Activated CD8-positive, alpha-beta memory T cell treated with anti-CD3 and anti-CD28 coated beads for 4 hours (primary cell): ENCODE results near the gene KLHL33.
A peak's percentile ranks its signal among the peaks of the same experiment; 100 is the strongest.

Experiments
- DNase-seq, 2 donors: peaks; one replicate each; pipeline ENCODE4 v3.0.0-alpha.2; 2020; ENCODE audit warnings: low read depth in 2 of 2

KLHL33 gene

DNA sequence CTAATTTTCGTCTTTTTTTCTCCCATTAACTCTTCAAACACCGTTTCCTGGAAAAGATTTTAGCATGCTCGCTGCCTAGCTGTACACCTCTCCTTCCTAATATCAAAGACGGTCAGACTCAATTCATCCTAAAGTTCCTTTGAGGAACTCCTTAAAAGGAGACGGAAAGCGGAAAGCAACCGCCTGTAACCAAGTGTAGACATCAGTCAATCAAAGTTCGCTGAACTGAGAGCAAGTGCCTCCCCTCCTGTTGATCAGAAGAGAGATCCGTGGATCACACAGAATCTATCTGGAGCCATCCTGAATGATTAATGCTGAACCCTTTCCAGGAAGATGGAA, 22.3 kb downstream of the KLHL33 start:
- no peak for DNase-seq

- peak; percentile 49 to 53 for DNase-seq
Observed at GRCh38 chr14:20412876-20413743, 22.9 kb downstream of the KLHL33 start, which contains the start of gene TEP1. TSS of gene TEP1 (minus strand) at chr14:20413501. CDS start at chr14:20408439, 5,062 bp downstream.

DNA sequence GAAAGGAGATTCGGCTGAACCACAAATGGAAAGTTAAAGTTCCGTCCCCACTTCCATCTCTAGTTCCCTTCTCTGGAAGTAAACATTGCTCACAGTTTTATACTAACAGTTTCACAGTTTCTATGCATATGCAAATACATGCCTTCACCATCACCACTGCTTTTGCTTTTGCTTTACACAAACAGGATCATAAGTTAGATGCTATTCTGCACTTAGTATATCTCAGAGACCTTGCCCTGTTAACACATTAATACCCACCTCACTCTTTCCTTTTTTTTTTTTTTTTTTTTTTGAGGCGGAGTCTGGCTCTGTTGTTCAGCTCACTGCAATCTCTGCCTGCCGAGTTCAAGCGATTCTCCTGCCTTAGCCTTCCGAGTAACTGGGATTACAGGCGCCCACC, 23.6 kb downstream of the KLHL33 start:
- DNase-seq = no peak

DNA sequence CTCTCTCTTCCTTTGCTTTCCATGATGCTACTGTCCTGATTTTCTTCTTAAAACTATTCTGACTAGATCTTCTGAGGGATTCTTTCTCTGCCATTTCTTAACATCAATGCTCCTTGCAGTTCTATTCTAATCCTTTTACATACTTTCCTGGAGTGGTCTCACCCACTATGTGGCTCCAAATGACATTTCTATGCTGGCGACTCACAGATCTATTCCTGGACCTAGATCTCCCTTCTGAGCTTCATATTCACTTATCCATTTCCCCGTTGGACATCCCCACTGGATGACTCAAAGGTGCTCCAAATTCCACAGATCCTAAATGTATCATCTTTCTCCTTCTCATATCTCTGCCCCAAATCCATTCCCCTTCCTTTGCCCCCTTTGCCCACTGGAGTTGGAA, 26.7 kb downstream of the KLHL33 start:
- DNase-seq = no peak

GRCh38 chr14:20403521-20403920, 32.4 kb downstream of the KLHL33 start:
- no peak for DNase-seq

DNA sequence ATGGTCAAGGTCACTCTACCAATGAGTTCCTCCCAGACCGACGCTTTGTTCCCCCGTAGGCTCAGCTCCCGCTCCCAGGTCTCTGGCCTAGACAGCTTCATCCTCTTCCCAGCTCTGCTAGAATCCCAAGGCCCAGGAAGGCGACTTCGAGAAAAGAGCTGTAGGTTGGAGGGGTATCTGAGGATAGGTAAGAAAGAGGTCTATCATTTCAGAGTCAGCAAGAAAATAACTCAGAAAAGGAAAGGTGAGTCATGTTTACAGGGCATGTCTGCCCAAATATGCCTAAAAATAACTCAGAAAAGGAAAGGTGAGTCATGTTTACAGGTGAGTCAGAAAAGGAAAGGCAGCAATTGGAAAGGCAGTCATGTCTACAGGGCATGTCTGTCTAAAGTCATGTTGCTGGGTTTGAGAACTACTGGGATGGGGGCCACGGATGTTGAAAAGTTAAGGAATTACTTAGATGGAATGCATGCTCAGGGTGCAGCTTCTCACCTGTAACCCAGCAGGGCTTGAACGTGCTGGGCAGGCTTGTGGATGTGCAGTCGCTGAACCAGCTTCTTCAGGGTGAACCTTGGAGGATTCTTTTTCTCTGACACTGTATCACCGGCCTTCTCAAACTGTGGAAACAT, 34.9 kb downstream of the KLHL33 start:
- no peak for DNase-seq

DNA sequence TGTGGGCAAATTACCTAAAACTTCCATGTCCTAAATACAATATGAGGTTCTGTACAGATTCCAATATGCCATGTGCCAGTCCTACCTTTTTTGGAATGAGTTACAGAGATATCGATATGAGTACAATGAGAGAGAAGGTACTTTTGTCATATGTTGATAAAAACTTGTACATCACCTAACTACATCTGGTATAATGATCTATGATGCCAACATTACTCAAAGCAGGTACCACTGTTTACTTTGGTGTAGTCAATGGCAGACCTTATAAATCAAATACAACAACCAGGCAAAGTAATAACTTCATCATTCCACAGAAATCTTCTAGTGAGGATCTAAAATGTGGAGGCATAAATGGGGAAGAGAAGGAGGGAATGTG, 35.4 kb downstream of the KLHL33 start:
- no peak for DNase-seq

DNA sequence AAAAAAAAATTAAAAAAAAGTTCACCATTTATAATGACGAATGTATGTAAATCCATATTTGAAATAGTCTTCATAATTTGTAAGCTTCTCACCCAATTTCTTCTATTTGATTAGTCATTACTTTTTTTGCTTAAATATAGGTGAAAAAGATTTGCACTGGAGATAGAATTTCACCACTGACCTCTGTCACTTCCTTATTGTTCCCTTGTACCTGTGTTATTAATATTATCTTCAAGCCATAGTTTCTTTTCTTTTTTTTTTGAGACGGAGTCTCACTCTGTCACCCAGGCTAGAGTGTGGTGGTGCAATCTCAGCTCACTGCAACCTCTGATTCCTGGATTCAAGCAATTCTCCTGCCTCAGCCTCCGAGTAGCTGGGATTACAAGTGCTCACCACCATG, 38.5 kb downstream of the KLHL33 start:
- DNase-seq = no peak

- DNase-seq = no peak
Observed at GRCh38 chr14:20391505-20391904, 44.5 kb downstream of the KLHL33 start.

DNA sequence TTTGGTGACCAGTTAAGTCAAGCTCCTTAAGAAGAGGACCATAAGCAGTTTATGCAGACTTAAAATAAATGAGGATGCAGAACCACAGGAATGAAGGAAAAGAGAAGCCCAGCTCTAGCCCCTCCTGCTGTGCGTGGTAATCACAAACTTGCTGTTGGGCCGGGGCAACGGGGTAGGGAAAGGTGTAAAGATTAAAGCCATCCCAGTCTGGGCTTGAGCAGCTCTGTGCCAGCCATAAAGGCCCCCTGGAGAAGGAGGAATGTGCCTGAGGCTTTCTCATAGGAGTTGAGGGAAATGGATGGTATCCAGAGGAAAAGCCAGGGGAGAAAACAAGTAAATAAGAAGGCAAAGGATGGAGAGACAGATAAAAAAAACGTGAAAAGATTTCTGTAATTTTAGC, 47.8 kb downstream of the KLHL33 start:
- DNase-seq = no peak

DNA sequence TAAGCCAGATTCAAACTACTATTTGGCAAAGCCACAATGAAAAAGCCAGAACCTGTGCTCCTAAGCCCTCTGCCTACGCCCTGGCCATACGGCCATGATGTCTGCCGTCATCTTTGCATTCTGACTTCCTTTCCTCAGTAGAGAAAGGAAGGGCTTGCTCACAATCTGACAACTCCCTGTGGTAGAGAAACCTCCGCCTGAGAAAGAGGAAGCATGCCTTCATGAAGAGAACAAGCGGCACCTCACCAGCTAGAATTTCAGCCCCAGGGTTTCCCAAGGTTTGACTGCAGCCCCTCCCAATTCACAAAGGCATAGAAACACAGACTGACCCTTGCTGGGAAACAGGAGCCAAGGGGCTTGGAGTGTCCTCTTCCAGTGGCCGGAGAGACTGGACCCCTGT, 48.4 kb downstream of the KLHL33 start:
- DNase-seq = no peak

- no peak for DNase-seq
Observed at GRCh38 chr14:20386276-20386855, 49.6 kb downstream of the KLHL33 start.

- no peak for DNase-seq
Observed at GRCh38 chr14:20384886-20385285, 51.1 kb downstream of the KLHL33 start.

DNA sequence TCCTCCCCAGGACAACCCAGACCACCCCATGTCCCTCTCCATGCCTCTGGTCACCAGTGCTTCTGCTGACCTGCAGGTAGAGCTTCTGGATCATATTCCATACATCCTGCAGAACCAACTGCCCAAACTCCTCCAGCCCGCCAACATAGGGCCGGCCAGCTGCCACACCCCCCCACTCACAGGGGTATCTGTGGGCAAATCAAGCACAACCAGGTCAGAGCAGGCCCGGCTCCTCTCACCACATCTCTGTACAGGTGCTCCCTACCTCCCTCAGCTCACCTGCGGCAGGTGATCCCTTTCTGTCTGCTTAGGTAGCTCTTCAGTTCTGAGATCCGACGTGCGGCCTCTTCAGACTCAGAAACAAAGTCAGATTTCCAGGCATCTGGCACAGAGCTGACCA, 51.6 kb downstream of the KLHL33 start:
- no peak for DNase-seq

GRCh38 chr14:20383636-20384035, 52.3 kb downstream of the KLHL33 start:
- DNase-seq = no peak

DNA sequence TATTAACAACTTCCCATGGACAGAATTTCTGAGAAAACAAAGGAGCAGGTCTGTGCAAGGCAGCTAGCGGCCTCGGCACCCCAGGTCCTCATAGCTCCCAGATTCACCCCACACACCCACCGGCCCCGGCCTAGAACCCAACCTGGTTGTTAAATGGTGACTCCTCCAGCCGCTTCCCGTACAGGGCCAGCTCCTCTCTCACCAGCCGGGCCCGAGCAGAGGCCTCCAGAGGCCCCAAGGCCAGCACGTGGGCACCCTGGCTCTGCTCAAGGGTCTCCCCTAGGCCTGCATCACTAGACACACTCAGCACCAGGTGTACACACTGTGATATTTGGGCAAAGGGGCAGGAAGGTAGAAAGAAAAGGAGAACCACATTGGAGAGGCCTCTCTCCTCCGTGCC, 52.9 kb downstream of the KLHL33 start:
- no peak for DNase-seq

GRCh38 chr14:20382526-20382925, 53.4 kb downstream of the KLHL33 start:
- no peak for DNase-seq

DNA sequence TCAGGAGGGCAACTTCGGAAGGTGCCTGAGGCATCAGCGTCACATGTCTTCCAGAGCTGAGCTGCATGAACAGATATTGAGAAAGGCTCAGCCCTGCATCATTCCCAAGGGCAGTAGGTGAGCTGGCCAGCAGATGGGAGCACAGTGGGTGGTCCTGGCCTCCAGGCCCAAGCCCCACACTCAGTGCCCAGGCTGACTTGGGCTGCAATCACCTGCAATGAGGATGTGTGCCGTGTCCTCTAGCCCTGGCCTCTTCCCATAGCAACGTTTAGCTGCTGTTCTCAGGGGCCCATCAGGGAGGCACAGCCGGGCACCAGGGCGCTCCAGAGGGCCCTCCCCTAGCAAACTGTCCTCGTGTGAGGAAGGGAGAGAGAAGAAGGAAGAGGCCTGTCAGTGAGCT, 54.6 kb downstream of the KLHL33 start:
- no peak for DNase-seq

DNA sequence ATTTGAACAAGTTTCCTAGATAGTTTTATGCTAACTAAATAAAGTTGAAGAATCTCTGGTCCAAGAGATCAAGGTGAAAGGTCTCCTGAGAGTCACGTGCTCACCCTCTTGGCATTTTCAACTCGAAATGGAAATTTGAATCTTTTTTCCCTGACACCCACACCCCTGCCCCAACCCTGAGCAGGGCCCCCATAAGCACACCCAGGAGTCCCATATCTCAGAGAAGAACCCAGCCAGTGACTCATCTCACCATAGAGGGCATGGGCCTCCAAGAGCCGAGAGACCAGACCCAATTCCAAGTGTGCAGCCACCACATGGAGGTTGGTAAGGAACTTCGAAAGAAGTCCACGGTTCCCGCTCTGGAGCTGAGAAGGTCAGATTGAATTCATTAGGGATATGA, 55.3 kb downstream of the KLHL33 start:
- DNase-seq = no peak

GRCh38 chr14:20379743-20380142, 56.2 kb downstream of the KLHL33 start:
- no peak for DNase-seq

DNA sequence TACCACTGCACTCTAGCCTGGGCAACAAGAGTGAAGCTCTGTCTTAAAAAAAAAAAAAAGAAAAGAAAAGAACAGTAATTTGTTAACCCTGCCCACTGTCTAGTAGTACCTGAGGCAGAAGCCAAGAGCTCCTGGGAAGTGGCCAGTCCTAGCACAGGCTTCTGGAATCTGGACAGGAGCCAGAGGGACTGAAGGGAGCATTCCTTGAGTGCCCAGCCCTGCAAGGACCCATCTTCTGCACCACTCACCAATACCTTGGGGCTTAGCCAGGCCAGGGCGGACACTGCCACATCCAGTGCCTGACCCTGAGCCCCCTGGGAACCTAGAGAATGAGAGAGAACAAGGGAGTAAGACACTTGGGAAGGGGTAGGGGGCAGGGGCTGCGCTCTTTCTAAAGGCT, 58.8 kb downstream of the KLHL33 start:
- DNase-seq = no peak

GRCh38 chr14:20376071-20376588, 59.8 kb downstream of the KLHL33 start:
- no peak for DNase-seq
